Fibroblast of skin of right quadriceps (primary cell): ENCODE measurements around the gene FPR2.
"Not testable (repeated sequence)": the region's sequence is repeated elsewhere in the genome, so short reads cannot be mapped to it uniquely, and the experiment has no call there.

Experiments
- DNase-seq: peaks from one replicate; pipeline ENCODE4 v3.0.0-alpha.2; 2013

FPR2 gene

DNA sequence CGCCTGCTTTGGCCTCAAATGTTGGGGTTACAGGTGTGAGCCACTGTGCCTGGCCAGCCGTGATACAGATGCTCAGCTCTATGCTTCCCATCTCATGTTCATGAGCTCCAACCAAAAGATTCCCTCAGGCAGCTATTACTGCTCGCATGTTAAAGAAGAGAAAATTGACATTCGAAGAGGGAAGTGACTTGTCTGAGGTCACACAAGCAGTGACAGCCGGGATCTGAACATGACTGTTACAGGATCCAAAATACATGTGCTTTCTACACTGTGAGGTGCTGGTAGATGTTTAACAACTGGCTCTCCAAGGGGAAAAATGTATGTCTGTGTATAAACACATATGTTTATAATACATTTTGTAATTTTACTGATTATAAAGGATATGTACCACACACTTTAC lies 20.6 kb upstream of the FPR2 start:
- no peak for DNase-seq

DNA sequence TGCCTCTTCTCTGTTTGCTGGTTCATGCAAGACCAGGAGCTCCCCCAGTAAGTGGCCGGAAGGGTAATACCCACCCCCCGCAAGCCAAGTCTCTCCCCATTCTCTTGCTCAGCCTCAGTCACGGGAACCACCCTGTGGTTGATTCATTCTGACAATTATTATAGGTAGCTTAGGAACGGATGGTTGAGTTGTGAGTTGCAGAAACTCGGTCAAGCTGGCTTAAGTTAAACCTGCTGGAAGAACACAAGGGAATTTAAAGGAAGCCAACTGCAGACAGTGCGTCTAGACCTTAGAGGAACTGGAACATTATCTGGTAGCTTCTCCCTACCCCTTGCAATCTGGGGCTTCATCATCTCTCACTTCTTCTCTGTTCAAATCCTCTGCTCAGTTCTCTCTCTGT lies 18.2 kb upstream of the FPR2 start:
- peak; percentile 88 for DNase-seq

- peak; percentile 67 for DNase-seq
Observed at GRCh38 chr19:51743405-51743804, 17.6 kb upstream of the FPR2 start.

DNA sequence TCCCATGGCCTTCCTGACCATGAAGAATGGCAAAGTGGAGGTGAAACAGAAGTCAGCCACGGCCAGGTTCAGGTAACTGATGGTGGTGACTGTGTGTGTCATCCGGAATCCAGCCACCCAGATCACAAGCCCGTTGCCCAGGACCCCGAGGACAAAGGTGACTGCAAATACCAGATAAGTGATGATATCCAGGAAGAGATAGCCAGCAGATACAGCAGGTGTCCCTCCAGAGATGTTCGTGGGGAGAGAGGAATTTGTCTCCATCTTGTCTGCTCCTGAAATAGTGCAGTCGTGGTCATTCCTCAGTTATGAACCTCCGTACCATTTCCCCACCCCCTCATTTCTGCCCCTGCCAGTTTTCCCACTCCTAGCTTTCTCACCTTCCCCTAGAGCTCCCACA lies 14.2 kb upstream of the FPR2 start:
- DNase-seq = no peak

DNA sequence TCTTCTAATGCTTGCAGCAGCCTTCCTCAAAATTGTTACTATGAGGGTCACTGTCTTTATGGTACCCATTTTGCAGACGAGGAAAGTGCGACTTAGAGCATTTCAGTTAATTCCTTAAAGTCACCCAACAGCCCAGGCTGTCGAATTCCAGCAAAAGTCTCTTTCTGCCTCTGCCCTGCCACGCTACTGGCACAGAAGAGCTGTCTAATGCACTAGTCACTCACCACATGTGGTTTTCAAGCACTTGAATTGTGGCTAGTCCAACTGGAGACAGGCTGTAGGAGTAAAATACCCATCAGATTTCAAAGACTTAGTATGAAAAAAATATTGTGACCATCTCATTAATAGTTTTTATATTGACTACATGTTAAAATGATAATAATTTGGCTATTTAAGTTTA lies 11.0 kb upstream of the FPR2 start:
- peak; percentile 48 for DNase-seq

DNA sequence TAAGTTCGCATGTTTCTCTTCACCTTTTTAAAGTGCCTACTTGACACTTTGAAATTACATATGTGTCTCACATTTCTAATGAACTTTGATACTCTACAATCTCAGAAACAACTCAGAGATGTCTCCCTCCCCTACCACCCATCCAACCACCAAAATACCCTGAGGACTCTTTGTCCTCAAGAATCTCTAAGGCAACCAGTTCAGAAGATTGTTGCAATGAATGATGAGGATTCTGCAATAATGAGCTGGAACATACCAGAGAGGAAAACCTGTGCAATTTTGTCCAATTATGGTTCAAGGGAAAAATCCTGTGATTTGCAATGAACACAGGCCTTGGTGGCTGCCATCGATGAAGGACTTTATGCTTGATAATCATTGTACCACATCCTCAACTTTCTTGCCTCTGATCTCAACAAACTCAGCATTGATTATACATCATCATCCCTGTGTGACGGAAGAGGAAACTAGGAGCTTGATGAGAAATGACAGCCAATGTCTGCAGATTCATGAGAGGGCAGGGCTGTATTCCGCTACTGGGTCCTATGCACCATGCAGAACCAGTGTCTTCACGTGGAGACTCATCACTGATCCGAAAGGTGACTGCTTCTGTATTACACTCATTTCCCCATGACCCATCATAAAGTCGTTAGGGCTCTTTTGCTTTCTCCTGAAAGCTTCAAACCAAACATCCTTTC lies 10.4 kb upstream of the FPR2 start:
- peak; percentile 14 for DNase-seq

DNA sequence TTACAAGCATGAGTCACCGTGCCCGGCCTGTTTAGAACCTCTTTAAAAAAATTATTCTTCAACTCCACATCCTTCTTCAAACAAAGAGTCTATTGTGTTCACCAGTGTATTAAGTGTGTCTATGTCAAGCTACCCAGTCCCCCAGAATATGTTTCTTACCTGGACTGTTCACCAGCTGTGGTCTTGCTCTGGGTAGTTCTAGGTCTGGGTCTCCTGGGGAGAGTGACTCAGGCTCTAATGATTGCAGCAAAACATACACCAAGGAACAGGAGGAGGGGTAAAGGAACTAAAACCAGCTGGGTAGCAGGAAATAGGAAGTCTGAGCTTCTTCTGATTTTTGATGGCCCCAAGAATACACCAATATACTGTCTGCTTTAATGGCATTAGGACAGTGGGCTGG lies 9.3 kb upstream of the FPR2 start, which contains the start of gene FPR1:
TSS of gene FPR1 (minus strand) at position 224 of the 400 bp plus-strand sequence. CDS start 4,884 bp downstream, outside the sequence.
- peak; percentile 56 for DNase-seq

DNA sequence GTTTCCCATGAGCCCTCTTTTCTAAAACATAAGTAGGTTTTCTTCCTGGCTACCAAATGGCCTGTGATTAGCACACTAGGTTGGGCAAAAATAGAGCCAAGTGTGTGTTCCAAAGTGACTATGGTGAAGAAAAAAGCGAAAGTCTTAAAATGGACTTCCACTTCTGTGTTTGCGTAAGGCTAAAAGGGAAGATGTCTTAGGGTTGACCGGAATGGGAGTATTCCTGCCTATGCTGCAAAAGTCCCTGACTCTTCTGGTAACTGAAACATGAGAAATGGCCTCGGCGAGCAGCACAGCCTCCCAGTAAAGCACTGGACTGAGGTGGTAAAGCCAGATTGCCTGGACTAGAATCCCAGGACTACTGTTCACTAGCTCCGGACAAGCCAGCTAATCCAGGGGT lies 6.9 kb upstream of the FPR2 start:
- DNase-seq = no peak

DNA sequence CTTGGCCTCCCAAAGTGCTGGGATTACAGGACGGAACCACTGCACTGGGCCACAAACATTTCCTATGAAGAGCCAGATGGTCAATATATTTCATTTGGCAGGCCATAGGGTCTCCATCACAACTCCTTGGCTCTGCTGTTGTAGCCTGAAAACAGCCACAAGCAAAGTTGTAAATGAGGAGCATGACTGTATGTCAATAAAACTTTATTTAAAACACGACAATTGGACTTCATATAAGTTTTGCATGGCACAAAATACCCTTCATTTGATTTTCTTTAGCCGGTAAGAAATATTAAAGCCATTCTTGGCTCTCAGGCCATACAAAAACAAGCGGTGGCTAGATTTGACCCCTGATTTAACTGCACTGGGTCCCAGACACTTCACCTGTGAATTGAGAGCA lies 6.2 kb upstream of the FPR2 start:
- DNase-seq = no peak

- DNase-seq = no peak
Observed at GRCh38 chr19:51755571-51755970, 5.4 kb upstream of the FPR2 start.

DNA sequence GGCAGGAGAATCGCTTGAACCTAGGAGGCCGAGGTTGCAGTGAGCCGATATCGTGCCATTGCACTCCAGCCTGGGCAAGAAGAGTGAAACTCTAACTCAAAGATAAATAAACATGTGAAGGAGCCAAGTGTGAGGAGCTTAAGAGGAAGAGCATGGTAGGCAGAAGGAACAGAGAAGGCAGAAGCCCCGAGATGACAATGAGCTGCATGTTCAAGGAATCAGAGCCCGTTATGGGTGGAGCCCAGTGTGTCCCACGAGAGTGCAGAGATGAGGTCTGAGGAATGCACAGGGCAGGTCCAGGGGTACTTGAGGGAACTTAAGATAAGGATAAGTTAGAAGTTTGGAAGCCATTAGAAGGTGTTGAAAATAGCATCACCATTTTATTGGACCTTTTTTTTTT lies 716 bp downstream of the FPR2 start:
- DNase-seq = no peak

- no peak for DNase-seq
Observed at GRCh38 chr19:51765086-51765485, 4.1 kb downstream of the FPR2 start.

- no peak for DNase-seq
Observed at GRCh38 chr19:51766461-51766860, 5.5 kb downstream of the FPR2 start.

DNA sequence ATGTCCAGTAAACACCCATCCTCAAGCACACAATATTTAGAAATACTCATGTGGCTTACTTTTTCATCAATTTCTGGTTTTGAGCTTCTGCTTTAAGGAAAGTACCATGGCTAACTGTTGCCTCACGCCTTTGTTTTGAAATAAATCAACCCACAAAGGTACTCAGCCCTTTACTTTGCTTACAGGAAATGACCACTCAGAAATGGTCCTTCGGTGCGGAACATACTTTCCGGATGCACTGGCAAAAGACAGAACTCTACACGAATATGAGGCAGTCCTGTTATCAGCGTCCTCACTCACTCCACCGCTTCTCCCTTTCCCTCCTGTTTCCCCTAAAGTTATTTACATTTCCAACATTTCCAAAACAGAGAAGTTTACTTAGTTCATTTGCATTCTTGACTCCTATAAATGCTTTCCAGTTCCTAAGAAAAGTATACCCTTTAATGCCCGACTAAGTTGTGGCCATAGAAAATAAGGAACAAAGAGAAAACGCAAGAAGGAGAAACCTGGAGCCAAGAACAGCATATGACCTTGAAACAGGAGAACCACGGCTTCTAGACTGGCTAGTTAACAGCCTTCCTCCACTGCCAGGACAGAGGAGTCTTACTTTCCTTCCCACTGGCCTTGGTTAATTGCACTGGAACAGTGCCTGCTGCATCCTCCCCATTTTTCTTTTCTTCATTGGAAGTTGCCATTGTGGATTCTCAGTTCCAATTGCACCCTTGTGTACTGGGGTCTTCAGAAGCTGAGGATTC lies 10.6 kb downstream of the FPR2 start:
- DNase-seq = no peak

GRCh38 chr19:51772977-51773376 lies 12.0 kb downstream of the FPR2 start:
- no peak for DNase-seq

DNA sequence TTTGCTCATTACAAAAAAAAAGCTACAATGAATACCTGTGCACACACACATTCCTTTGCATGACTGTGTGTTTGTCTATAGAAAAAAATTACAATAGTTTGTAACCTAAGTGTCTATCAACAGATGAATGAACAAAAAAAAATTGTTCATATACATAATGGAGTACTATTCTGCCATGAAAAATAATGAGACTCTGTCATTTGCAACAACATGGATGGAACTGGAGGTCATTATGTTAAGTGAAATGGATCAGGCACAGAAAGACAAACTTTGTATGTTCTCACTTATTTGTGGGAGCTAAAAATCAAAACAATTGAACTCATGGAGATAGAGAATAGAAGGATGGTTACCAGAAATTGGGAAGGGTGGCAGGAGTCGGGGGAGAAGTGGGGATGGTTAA lies 15.6 kb downstream of the FPR2 start:
- DNase-seq = not testable (repeated sequence)

DNA sequence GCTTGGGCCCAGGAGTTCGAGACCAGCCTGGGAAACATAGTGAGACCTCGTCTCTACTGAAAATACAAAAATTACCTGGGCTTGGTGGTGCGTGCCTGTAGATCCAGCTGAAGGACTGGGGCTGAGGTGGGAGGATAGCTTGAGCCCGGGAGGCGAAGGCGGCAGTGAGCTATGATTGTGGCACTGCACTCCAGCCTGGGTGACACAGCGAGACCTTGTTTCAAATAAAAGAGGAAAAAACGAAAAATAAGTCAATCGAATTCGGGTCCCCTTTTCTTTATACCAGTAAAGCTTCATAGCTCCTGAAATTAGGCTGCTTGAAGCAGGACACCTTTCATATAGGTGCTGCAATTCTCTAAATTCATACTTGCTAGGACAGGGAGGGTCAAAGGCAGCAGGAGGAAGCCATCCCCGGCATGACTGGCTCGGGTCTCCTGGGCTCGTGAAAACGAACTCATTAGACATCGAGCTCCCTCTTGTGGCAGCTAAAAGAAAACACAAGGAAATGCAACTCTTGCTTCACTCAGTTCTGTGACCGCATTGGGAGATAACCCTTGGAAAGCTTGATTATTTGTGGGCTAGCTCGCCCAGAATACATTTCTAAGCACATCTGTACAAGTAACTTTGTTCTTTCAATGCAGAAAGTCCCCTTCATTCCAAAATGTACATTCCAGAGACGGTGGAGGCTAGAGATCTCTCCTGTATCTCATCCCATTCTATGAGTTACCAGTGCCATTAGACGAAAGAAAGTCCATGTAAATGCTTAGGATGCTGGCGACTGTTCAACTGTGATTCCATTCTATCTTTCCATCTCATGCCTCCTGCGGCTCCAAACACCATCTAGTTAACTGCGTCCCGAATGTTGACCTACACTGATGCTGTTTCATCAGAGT lies 16.8 kb downstream of the FPR2 start:
- DNase-seq = peak; percentile 76

DNA sequence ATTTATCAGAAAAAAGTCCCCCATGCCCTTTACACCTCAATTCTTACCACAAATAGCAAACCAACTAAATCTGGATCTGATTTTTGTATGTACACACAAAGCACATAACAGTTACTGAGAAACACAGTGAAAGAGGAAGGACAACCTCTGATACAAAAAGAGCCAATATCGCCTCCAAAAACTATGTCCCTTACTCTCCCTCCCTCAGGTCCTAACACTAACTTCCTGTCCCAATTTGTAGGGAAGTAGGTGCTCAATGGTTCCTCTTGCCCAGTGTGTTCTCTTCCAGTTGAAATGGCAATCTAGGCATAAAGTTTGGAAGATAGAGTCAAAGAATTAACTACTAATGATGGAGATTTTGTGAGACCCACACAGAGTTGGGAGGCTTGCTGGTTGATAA lies 18.2 kb downstream of the FPR2 start:
- no peak for DNase-seq

GRCh38 chr19:51779703-51780102 lies 18.7 kb downstream of the FPR2 start:
- no peak for DNase-seq

GRCh38 chr19:51780270-51780669 lies 19.3 kb downstream of the FPR2 start:
- DNase-seq = no peak

DNA sequence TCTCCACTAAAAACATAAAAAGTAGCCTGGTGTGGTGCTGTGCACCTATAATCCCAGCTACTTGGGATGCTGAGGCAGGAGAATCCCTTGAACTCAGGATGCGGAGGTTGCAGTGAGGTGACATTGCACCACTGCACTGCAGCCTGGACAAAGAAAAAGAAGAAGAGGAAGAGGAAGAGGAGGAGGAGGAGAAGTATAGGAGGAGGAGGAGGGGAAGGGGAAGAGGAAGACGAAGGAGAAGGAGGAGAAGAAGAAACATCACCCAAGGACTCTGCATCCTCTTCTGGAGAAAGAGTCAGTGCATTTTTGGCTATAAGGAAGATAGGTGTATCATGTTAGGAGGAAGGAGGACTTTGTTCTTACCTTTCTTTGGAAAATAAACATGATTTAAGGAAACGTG lies 21.0 kb downstream of the FPR2 start:
- DNase-seq = no peak

DNA sequence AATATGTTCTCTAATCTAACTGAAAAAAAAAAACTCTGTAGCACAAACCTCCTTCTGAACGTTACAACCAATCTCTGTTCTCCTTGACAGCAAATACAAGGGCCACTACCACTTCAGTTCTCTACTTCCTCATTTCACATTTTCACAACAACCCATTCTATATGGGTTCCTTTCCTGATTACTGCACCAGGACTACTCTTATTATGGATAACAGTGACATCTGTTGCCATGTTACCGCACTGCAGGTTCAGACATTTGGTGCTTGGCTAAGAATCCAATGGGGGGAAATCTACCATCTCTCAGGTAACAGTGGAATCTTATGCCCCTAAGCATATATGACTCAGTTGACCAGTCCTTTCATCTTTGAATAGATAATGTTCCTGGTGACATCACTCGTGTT lies 22.4 kb downstream of the FPR2 start:
- peak; percentile 13 for DNase-seq

GRCh38 chr19:51784109-51784785 lies 23.3 kb downstream of the FPR2 start:
- DNase-seq = no peak
